Effector memory CD4-positive, alpha-beta T cell (primary cell): Measurements from ENCODE around the gene CEP97.
"Not testable (repeated sequence)": the region's sequence is repeated elsewhere in the genome, so short reads cannot be mapped to it uniquely, and the experiment has no call there.

Experiments used
- DNase-seq, 3 donors: peaks; one replicate each; pipeline ENCODE4 v3.0.0-alpha.2; 2020
- H3K27ac ChIP-seq: 2 replicates; pipeline ENCODE4 v1.7.0; 2013; ENCODE audit warnings: mild to moderate bottlenecking, low read length, moderate library complexity; ENCODE audit not compliant: insufficient read depth, poor library complexity, severe bottlenecking
- H3K27me3 ChIP-seq: replicated peaks from 2 replicates; pipeline ENCODE4 v1.7.0; 2013; ENCODE audit warnings: mild to moderate bottlenecking, low read length; ENCODE audit not compliant: insufficient read depth, control insufficient read depth, poor library complexity, severe bottlenecking
- H3K36me3 ChIP-seq: 2 replicates; pipeline ENCODE4 v1.7.0; 2013; ENCODE audit warnings: mild to moderate bottlenecking, low read length, moderate library complexity; ENCODE audit not compliant: control insufficient read depth, insufficient read depth
- H3K4me1 ChIP-seq: 2 replicates; pipeline ENCODE4 v1.7.0; 2013; ENCODE audit warnings: low read length, mild to moderate bottlenecking; ENCODE audit not compliant: control insufficient read depth, insufficient read depth, poor library complexity, severe bottlenecking
- H3K4me3 ChIP-seq: 2 replicates; pipeline ENCODE4 v1.7.0; 2013; ENCODE audit warnings: low read length, low read depth, mild to moderate bottlenecking; ENCODE audit not compliant: insufficient read depth, poor library complexity, severe bottlenecking
- H3K9me3 ChIP-seq: 2 replicates; pipeline ENCODE4 v1.7.0; 2013; ENCODE audit warnings: mild to moderate bottlenecking, low read length, moderate library complexity; ENCODE audit not compliant: control insufficient read depth

Gene CEP97

GRCh38 chr3:101702726-101703125, 21.7 kb upstream of the CEP97 start:
- Histone ChIP-seq H3K9me3 (no peaks in the 10 kb centered on the region), H3K36me3 (no peaks in the 10 kb centered on the region), H3K27me3 (no peaks in the 10 kb centered on the region), H3K27ac (no peak overlapping the region), H3K4me3 (no peak overlapping the region), H3K4me1 (no peaks in the 10 kb centered on the region)
- DNase-seq = no peak

GRCh38 chr3:101703169-101703568, 21.2 kb upstream of the CEP97 start:
- Histone ChIP-seq H3K4me1 (no peaks in the 10 kb centered on the region), H3K4me3 (no peak overlapping the region), H3K27ac (no peak overlapping the region), H3K9me3 (no peaks in the 10 kb centered on the region), H3K36me3 (no peaks in the 10 kb centered on the region), H3K27me3 (no peaks in the 10 kb centered on the region)
- no peak for DNase-seq

- not testable (repeated sequence) for H3K36me3 ChIP-seq, H3K4me3 ChIP-seq, H3K9me3 ChIP-seq, H3K27ac ChIP-seq, H3K4me1 ChIP-seq, H3K27me3 ChIP-seq, DNase-seq
These were observed 19.8 kb upstream of the CEP97 start for GRCh38 chr3:101704639-101705038.

- Histone ChIP-seq H3K9me3 (no peaks in the 10 kb centered on the region), H3K27me3 (no peaks in the 10 kb centered on the region), H3K27ac (no peak overlapping the region), H3K4me1 (no peaks in the 10 kb centered on the region), H3K4me3 (no peak overlapping the region), H3K36me3 (no peaks in the 10 kb centered on the region)
- no peak for DNase-seq
These were observed 15.3 kb upstream of the CEP97 start for GRCh38 chr3:101709126-101709525.

GRCh38 chr3:101718455-101718854, 6.0 kb upstream of the CEP97 start:
- Histone ChIP-seq H3K27me3 (no peaks in the 10 kb centered on the region), H3K4me1 (peaks cover 17% of the 10 kb centered on the region), H3K4me3 (no peak overlapping the region), H3K36me3 (no peaks in the 10 kb centered on the region), H3K9me3 (no peaks in the 10 kb centered on the region), H3K27ac (no peak overlapping the region)
- no peak for DNase-seq

- no peak overlapping the region for H3K4me3 ChIP-seq
- no peaks in the 10 kb centered on the region for H3K9me3 ChIP-seq
- H3K36me3 ChIP-seq = no peaks in the 10 kb centered on the region
- peaks cover 17% of the 10 kb centered on the region for H3K4me1 ChIP-seq
- DNase-seq = no peak
- H3K27me3 ChIP-seq = no peaks in the 10 kb centered on the region
- no peak overlapping the region for H3K27ac ChIP-seq
These were observed 4.7 kb upstream of the CEP97 start for GRCh38 chr3:101719604-101720185.

- DNase-seq = no peak
- Histone ChIP-seq H3K4me3 (peak overlapping the region; percentile 1), H3K27ac (no peak overlapping the region), H3K27me3 (no peaks in the 10 kb centered on the region), H3K4me1 (peaks cover 17% of the 10 kb centered on the region), H3K9me3 (no peaks in the 10 kb centered on the region), H3K36me3 (no peaks in the 10 kb centered on the region)
These were observed 3.3 kb upstream of the CEP97 start for GRCh38 chr3:101720851-101721840.

GRCh38 chr3:101722394-101723173, 1.8 kb upstream of the CEP97 start:
- no peaks in the 10 kb centered on the region for H3K9me3 ChIP-seq
- peaks cover 17% of the 10 kb centered on the region for H3K4me1 ChIP-seq
- no peak overlapping the region for H3K4me3 ChIP-seq
- H3K27me3 ChIP-seq = no peaks in the 10 kb centered on the region
- DNase-seq = no peak
- peak overlapping the region; percentile 48 for H3K27ac ChIP-seq
- no peaks in the 10 kb centered on the region for H3K36me3 ChIP-seq

GRCh38 chr3:101725194-101725889, 928 bp downstream of the CEP97 start:
- peaks cover 17% of the 10 kb centered on the region for H3K4me1 ChIP-seq
- peak overlapping the region; percentile 69 for H3K27ac ChIP-seq
- peak in 1 of 3 donors; percentile 6 for DNase-seq
- peaks cover 8% of the 10 kb centered on the region for H3K36me3 ChIP-seq
- peak overlapping the region; percentile 98 for H3K4me3 ChIP-seq
- H3K9me3 ChIP-seq = no peaks in the 10 kb centered on the region
- no peaks in the 10 kb centered on the region for H3K27me3 ChIP-seq
